Mesothelial cell of epicardium (in vitro differentiated cells): ENCODE measurements around the gene TESMIN. TPM values are rescaled to one million over a fixed set of nuclear protein-coding genes. Genes with fewer than 3 reads are reported as not detected.

Source experiments
- DNase-seq, 2 experiments: peaks; one replicate each; pipeline ENCODE4 v3.0.0; 2021; ENCODE audit warnings: low spot score in 2 of 2; ENCODE audit not compliant: unreplicated experiment in 2 of 2
- H3K27ac Mint-ChIP-seq: 2 replicates; pipeline ENCODE4 v1.8.0; 2021; ENCODE audit warnings: mixed read lengths
- H3K27me3 Mint-ChIP-seq: 2 replicates; pipeline ENCODE4 v1.8.0; 2021; ENCODE audit warnings: low read depth, mixed read lengths
- H3K36me3 Mint-ChIP-seq: 2 replicates; pipeline ENCODE4 v1.8.0; 2021; ENCODE audit warnings: mixed read lengths
- H3K4me1 Mint-ChIP-seq: 2 replicates; pipeline ENCODE4 v1.8.0; 2021; ENCODE audit warnings: mixed read lengths
- H3K4me3 Mint-ChIP-seq: 2 replicates; pipeline ENCODE4 v1.8.0; 2021; ENCODE audit warnings: mild to moderate bottlenecking, moderate library complexity, mixed read lengths
- H3K9me3 Mint-ChIP-seq: 2 replicates; pipeline ENCODE4 v1.8.0; 2021; ENCODE audit warnings: mixed read lengths
- total RNA-seq: library from RNA; stranded (reverse); gene quantifications from 3 replicates; pipeline ENCODE4 v1.2.1, GENCODE V29; 2021
- TF ChIP-seq, protein P1 (sequence below): fragments of 200-600 bp; sonication (generic); IDR thresholded peaks from one replicate; pipeline ENCODE4 v1.5.0; 2021; ENCODE audit warnings: antibody characterized with exemption; ENCODE audit not compliant: unreplicated experiment

The TESMIN gene
- total RNA-seq, 1 donor from 2014 or later: 16.0 TPM

DNA sequence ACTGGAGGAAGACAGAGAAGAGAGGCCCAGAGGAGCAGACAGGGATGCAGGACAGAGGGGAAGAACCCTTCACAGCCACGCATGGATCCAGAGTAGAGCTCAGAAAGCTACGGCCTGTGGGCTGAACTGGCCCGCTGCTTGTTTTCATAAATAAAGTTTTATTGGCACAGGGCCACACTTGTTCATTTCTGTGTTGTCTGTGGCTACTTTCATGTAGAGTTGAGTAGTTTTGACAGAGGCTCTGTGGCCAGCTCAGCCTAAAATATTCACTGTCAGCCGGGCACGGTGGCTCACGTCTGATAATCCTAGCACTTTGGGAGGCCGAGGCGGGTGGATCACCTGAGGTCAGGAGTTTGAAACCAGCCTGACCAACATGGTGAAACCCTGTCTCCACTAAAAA, 93.2 kb downstream of the TESMIN start:
- no peak for DNase-seq
- no peak overlapping the region for H3K27ac Mint-ChIP-seq

More for the DNA sequence above, 93.2 kb downstream of the TESMIN start:
- H3K36me3 Mint-ChIP-seq: no peaks in the 10 kb centered on the region
- H3K4me1 Mint-ChIP-seq: peaks cover 9% of the 10 kb centered on the region
- H3K27me3 Mint-ChIP-seq: peaks cover 8% of the 10 kb centered on the region
- H3K4me3 Mint-ChIP-seq: no peak overlapping the region
- peaks cover 16% of the 10 kb centered on the region for H3K9me3 Mint-ChIP-seq
- TF ChIP-seq, protein P1, sequence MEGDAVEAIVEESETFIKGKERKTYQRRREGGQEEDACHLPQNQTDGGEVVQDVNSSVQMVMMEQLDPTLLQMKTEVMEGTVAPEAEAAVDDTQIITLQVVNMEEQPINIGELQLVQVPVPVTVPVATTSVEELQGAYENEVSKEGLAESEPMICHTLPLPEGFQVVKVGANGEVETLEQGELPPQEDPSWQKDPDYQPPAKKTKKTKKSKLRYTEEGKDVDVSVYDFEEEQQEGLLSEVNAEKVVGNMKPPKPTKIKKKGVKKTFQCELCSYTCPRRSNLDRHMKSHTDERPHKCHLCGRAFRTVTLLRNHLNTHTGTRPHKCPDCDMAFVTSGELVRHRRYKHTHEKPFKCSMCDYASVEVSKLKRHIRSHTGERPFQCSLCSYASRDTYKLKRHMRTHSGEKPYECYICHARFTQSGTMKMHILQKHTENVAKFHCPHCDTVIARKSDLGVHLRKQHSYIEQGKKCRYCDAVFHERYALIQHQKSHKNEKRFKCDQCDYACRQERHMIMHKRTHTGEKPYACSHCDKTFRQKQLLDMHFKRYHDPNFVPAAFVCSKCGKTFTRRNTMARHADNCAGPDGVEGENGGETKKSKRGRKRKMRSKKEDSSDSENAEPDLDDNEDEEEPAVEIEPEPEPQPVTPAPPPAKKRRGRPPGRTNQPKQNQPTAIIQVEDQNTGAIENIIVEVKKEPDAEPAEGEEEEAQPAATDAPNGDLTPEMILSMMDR: no peak

Other genes starting within 250 kb of the TESMIN start
- 0.38 to 0.66 TPM (median 0.38 TPM) in 3 replicates for gene GAL, start 67.0 kb downstream of the TESMIN start, total RNA-seq
- 2.6 to 3.0 TPM (median 2.8 TPM) in 3 replicates for gene CPT1A, start 90.4 kb upstream of the TESMIN start, total RNA-seq
- gene MRPL21, start 152.3 kb upstream of the TESMIN start, total RNA-seq: 49.4 to 52.8 TPM (median 52.5 TPM) in 3 replicates
- gene IGHMBP2, start 152.4 kb upstream of the TESMIN start, total RNA-seq: 28.3 to 29.0 TPM (median 28.5 TPM) in 3 replicates
- gene MRGPRD, start 229.5 kb upstream of the TESMIN start, total RNA-seq: not detected in 3 replicates